GM20000 (cell line): ENCODE data around the gene MICAL3.

ENCODE experiments used
- DNase-seq: peaks from one replicate; pipeline ENCODE4 v3.0.0; 2012; ENCODE audit warnings: low spot score
- TF ChIP-seq, protein P1 (sequence below): IDR thresholded peaks from 2 replicates; pipeline ENCODE4 v1.5.1; 2012; ENCODE audit warnings: mild to moderate bottlenecking, control low read depth; ENCODE audit errors: extremely low read depth, missing control alignments

The MICAL3 gene

DNA sequence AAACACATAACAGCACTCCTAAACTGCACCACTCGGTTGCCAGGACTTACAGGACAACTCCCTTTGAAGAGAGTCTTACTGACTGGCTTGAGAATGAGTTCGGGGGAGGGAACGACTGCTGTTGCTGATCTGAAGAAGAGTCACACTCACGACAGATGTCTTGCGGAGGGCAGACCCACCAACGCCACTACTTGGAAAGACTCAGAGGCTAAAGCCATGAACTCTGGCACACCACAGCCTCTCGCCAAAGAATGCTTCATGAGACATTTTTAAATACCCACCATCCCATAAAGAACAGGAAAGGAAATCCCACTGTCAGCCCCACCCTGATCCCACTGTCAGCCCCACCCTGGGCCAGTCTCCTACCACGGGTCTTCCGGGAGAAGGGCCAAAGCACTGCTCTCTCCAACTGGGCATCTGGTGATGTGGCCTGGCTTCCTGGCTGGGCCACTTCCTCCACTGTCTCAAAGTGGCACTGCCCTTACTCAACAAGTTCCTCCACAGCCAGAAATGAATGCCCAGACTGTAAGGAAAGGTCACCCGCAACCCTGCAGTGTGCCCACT lies 73.6 kb downstream of the MICAL3 start:
- no peak for DNase-seq
- TF ChIP-seq, protein P1, sequence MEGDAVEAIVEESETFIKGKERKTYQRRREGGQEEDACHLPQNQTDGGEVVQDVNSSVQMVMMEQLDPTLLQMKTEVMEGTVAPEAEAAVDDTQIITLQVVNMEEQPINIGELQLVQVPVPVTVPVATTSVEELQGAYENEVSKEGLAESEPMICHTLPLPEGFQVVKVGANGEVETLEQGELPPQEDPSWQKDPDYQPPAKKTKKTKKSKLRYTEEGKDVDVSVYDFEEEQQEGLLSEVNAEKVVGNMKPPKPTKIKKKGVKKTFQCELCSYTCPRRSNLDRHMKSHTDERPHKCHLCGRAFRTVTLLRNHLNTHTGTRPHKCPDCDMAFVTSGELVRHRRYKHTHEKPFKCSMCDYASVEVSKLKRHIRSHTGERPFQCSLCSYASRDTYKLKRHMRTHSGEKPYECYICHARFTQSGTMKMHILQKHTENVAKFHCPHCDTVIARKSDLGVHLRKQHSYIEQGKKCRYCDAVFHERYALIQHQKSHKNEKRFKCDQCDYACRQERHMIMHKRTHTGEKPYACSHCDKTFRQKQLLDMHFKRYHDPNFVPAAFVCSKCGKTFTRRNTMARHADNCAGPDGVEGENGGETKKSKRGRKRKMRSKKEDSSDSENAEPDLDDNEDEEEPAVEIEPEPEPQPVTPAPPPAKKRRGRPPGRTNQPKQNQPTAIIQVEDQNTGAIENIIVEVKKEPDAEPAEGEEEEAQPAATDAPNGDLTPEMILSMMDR = no peak

DNA sequence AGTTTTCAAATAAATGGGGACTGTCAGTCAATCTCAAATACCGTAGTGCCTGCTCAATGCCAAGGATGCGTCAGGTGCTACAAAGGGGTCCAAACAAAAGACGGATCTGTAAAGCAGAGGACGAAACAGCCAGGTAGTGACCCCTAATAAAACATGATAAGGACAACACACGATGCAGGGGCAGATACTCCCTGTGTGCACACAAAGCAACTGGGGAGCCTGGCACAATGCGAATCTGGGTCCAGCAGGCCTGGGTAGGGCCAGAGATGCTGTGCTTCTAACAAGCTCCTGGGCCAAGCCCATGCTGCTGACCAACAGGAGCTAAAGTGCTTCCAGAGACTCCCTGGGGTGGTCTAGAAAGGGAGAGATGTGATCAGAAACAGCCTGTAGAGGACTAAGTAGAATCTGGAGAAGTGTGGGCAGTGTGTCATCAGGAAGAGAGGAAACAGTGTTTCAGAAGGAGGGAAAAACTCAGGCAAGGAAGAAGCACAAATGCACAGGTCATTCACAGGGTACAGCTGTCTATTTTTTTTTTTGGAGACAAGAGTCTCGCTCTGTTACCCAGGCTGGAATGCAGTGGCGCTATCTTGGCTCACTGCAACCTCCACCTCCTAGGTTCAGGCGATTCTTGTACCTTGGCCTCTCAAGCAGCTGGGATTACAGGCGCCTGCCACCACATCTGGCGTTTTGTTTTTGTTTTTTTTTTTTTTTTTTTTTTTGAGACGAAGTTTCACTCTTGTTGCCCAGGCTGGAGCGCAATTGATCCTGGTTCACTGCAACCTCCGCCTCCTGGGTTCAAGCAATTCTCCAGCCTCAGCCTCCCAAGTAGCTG lies 74.5 kb downstream of the MICAL3 start:
- no peak for DNase-seq
- TF ChIP-seq, protein P1 = no peak

DNA sequence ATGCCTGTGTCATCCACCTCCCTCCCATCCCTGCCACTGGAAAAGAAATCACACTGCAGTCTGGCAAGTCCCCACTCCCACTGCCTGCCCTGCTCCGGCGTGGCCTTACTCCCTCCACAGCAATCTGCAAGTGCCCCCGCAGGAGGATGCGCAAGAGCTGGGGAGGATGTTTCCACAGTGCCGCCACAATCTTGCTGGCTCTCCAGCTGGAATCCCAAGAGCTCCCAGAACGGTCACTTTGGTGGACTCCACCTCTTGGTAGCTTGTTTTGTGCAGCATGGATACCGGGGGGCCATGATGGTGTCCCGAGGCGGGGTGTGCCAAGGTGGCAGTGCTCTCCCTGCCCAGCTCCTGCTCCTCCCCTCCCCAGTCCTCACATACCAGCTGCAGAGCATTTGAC lies 76.3 kb downstream of the MICAL3 start:
- no peak for DNase-seq
- TF ChIP-seq, protein P1 = no peak

DNA sequence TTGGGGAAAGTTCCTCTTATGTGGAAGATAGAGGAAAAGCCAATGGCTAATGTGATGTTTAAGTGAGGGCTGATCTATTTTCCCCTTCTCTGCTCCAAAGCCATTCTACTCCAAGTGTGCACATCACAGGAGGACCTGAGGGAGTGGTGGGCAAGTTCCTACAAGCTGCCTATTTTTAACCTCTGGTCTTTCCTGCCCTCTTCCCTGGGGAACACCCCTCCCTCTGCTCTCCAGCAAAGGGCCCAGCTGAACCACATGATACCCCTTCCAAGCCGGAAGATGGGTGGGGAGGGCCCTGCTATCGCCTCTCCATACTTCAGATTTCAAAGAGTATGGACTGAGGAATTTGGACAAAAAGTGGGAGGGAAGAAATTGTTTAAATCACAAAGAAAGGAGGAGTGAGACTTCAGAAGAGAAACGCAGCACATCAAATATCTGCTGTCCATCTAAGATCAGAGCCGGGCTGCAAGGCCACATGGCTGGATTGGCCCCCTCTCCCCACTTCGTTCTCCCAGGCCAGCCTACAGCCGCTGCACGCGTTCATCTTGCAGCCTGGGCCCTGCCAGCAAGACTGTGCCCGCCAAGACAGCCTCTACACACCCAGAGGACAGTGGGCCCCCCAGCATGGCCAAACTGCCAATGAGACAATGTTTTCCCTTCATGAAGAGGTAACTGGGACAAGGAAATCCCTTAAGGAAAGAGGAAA lies 77.5 kb downstream of the MICAL3 start:
- TF ChIP-seq, protein P1 = no peak
- no peak for DNase-seq

DNA sequence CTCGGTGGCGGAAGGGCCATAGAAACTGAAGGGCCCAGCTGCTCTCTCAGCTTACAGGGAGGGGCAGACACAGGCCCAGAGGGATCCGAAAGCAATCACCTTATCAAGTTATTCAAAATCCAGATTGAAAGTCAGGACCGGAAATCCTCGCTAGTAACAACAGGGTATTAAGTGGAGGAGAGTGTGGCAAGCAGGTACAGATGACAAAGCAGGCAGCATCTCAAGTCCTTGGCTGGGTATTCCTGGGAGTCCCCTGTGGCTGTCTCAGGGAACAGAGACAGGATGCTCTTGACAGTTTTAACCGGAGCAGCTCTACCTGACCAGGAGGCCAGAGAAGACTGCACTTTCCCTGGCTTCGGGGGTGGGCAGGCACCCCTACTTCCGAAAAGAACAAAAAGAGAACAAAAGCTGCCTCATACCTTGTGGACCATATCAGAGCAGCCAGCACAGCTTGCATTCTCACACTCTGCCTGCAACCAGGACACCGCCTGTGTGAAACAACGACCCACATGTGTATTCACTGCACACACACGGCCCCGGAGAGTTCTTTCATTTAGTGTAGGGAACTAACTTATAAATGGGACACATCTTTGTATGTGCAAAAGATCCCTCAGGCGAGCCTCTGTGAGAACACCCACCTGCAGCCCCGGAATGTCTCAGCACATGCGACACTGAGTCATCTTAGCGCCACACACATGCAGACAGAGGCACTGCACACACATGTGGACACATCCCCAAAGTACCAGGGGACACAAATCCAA lies 78.3 kb downstream of the MICAL3 start:
- TF ChIP-seq, protein P1 = no peak
- DNase-seq = no peak

DNA sequence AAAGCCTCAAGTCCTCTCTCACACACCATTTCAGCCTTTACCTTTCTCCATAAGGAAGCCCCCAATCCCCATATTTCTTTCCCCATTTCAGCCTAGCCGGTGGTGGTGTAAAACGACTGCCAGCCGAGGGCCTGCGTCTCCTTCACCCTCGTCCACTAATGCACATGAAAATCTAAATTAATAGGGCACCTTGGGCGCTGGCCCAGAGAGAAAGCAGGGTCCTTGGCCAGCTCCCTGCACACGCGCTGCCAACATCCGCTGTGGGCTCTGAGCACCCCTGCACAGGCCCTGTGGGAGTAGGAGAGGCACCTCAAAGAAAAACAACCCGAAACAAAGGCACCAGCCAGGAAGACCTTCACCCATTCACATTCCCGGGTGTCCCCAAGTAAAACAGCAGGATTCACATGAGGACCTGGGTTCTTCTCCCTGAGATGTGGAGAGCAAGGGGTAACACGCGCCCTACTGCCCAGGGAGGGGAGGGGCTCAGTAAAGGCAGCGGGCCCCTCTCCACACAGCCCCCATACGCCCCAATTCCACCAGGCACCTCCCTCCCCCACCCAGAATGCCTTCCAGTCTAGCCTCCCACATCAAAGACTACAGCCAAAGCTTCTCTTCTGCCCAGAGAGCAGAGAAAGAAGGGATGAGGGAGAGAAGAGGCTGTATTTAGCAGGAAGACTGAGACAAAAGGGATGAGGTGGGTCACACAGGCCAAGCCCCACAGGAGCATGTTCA lies 79.0 kb downstream of the MICAL3 start:
- TF ChIP-seq, protein P1 = no peak
- no peak for DNase-seq
